Progenitor cell of endocrine pancreas (in vitro differentiated cells): ENCODE data around the gene CEBPG. TPM values are rescaled to one million over a fixed set of nuclear protein-coding genes. Genes with fewer than 3 reads are reported as not detected.

Experiments
- DNase-seq: peaks from one replicate; pipeline ENCODE4 v3.0.0; 2021; ENCODE audit warnings: low spot score; ENCODE audit not compliant: unreplicated experiment
- H3K27ac Mint-ChIP-seq: 2 replicates; pipeline ENCODE4 v1.8.0; 2021; ENCODE audit warnings: mild to moderate bottlenecking, moderate library complexity, mixed read lengths
- H3K27me3 Mint-ChIP-seq: 2 replicates; pipeline ENCODE4 v1.8.0; 2021; ENCODE audit warnings: mixed read lengths
- H3K36me3 Mint-ChIP-seq: 2 replicates; pipeline ENCODE4 v1.8.0; 2022; ENCODE audit warnings: mixed read lengths; ENCODE audit not compliant: insufficient read depth
- H3K4me1 Mint-ChIP-seq: 2 replicates; pipeline ENCODE4 v1.8.0; 2021; ENCODE audit warnings: low read depth, mixed read lengths
- H3K4me3 Mint-ChIP-seq: 2 replicates; pipeline ENCODE4 v1.8.0; 2021; ENCODE audit warnings: low read depth, mild to moderate bottlenecking, moderate library complexity, mixed read lengths
- H3K9me3 Mint-ChIP-seq: 2 replicates; pipeline ENCODE4 v1.8.0; 2021; ENCODE audit warnings: low read depth, mixed read lengths
- total RNA-seq: library from RNA; stranded (reverse); gene quantifications from 2 replicates; pipeline ENCODE4 v1.2.1, GENCODE V29; 2021
- TF ChIP-seq, protein P1 (sequence below): fragments of 200-600 bp; sonication (generic); IDR thresholded peaks from one replicate; pipeline ENCODE4 v1.5.0; 2021; ENCODE audit warnings: antibody characterized with exemption, mild to moderate bottlenecking; ENCODE audit not compliant: unreplicated experiment

CEBPG gene
- total RNA-seq, 1 donor from 2014 or later = 33.6 TPM

DNA sequence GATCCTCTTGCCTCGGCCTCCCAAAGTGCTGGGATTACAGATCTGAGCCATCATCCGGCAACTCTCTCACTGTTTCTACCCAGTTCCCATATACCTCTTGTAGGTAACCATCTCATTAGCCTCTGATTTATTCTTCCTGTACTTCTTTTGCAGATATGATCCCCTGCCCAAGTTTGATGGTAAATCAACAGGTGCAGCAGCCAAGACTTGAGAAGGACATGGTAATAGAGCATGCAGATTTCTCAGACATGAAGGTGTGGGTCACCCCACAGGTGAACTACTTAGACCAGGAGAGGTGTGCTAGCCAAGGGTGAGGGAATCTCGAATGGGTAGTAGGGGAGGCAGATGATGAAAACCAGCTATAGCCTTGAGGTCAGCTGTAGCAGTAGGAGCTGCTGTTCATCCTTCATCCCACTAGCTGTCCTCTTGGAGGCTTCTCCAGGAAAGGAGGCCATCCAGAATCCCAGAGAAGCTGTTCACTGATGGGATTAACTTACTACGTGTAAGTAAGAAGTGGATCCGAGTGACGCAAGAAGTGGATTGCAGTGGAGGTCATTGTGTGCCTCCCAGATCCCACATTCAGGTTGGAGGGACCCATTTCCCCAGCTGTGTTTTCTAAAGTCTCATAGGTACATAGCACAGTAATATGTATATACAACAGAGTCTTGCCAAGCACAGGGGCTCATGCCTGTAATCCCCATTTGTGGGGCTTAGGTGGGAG is 10.8 kb upstream of the CEBPG start:
- Mint-ChIP-seq H3K27me3 (peaks cover 19% of the 10 kb centered on the region), H3K4me3 (no peak overlapping the region), H3K4me1 (peaks cover 6% of the 10 kb centered on the region), H3K27ac (no peak overlapping the region), H3K36me3 (no peaks in the 10 kb centered on the region), H3K9me3 (no peaks in the 10 kb centered on the region)
- no peak for DNase-seq
- TF ChIP-seq, protein P1, sequence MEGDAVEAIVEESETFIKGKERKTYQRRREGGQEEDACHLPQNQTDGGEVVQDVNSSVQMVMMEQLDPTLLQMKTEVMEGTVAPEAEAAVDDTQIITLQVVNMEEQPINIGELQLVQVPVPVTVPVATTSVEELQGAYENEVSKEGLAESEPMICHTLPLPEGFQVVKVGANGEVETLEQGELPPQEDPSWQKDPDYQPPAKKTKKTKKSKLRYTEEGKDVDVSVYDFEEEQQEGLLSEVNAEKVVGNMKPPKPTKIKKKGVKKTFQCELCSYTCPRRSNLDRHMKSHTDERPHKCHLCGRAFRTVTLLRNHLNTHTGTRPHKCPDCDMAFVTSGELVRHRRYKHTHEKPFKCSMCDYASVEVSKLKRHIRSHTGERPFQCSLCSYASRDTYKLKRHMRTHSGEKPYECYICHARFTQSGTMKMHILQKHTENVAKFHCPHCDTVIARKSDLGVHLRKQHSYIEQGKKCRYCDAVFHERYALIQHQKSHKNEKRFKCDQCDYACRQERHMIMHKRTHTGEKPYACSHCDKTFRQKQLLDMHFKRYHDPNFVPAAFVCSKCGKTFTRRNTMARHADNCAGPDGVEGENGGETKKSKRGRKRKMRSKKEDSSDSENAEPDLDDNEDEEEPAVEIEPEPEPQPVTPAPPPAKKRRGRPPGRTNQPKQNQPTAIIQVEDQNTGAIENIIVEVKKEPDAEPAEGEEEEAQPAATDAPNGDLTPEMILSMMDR = no peak

- Mint-ChIP-seq H3K27me3 (peaks cover 16% of the 10 kb centered on the region), H3K36me3 (no peaks in the 10 kb centered on the region), H3K4me3 (no peak overlapping the region), H3K9me3 (no peaks in the 10 kb centered on the region), H3K4me1 (peaks cover 6% of the 10 kb centered on the region), H3K27ac (no peak overlapping the region)
- TF ChIP-seq, protein P1 = no peak
- no peak for DNase-seq
Observed at GRCh38 chr19:33363476-33363875, 10.0 kb upstream of the CEBPG start.

DNA sequence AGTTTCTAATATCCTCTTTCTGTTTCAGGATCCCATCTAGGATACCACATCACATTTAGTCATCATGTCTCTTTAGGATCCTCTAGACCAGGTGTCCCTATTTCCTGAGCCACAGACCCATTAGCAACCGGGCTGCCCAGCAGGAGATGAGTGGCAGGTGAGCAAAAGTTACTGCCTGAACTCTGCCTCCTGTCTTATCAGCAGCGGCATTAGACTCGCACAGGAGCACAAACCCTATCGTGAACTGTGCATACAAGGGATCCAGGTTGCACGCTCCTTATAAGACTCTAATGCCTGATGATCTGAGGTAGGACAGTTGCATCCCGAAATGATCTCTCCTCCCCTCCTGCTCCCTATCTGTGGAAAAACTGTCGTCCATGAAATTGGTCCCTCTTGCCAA is 7.8 kb upstream of the CEBPG start:
- Mint-ChIP-seq H3K27ac (no peak overlapping the region), H3K4me3 (no peak overlapping the region), H3K27me3 (peaks cover 11% of the 10 kb centered on the region), H3K4me1 (peaks cover 6% of the 10 kb centered on the region), H3K36me3 (no peaks in the 10 kb centered on the region), H3K9me3 (no peaks in the 10 kb centered on the region)
- no peak for DNase-seq
- TF ChIP-seq, protein P1 = no peak

GRCh38 chr19:33366127-33366526 is 7.4 kb upstream of the CEBPG start:
- TF ChIP-seq, protein P1 = no peak
- no peak for DNase-seq
- Mint-ChIP-seq H3K36me3 (no peaks in the 10 kb centered on the region), H3K4me1 (peaks cover 6% of the 10 kb centered on the region), H3K9me3 (no peaks in the 10 kb centered on the region), H3K4me3 (no peak overlapping the region), H3K27ac (no peak overlapping the region), H3K27me3 (peaks cover 11% of the 10 kb centered on the region)

GRCh38 chr19:33366897-33367296 is 6.6 kb upstream of the CEBPG start:
- Mint-ChIP-seq H3K4me1 (peaks cover 6% of the 10 kb centered on the region), H3K36me3 (no peaks in the 10 kb centered on the region), H3K9me3 (no peaks in the 10 kb centered on the region), H3K27ac (no peak overlapping the region), H3K27me3 (peaks cover 11% of the 10 kb centered on the region), H3K4me3 (no peak overlapping the region)
- TF ChIP-seq, protein P1 = no peak
- DNase-seq = no peak
